ENCODE results near the gene NDUFB2. TPM values are rescaled to one million over a fixed set of nuclear protein-coding genes. Genes with fewer than 3 reads are reported as not detected.

NDUFB2 gene
- total RNA-seq = 100 to 1,000 TPM; 180 to 202 TPM
- 183 TPM for polyA plus RNA-seq (2013, experiment 1 of 2)
- polyA plus RNA-seq (2013, experiment 2 of 2) = 170 TPM
- long read RNA-seq, experiment 1, transcript NDUFB2-201 (4 exons, 504 nt) = major isoform, 90 of 105 reads
- long read RNA-seq, experiment 1, partial matches to known transcripts = 0 of 105 reads
- long read RNA-seq, experiment 1, other reads (novel, unspliced or antisense) = 10 of 105 reads
- long read RNA-seq, experiment 2, transcript NDUFB2-201 (4 exons, 504 nt) = major isoform, 129 of 139 reads
- long read RNA-seq, experiment 2, partial matches to known transcripts = 0 of 139 reads
- long read RNA-seq, experiment 2, other reads (novel, unspliced or antisense) = 7 of 139 reads
- long read RNA-seq, experiment 3, transcript NDUFB2-201 (4 exons, 504 nt) = major isoform, 48 of 54 reads
- long read RNA-seq, experiment 3, partial matches to known transcripts = 0 of 54 reads
- long read RNA-seq, experiment 3, other reads (novel, unspliced or antisense) = 5 of 54 reads
- long read RNA-seq, experiment 4, partial matches to known transcripts = 0 of 3 reads
- long read RNA-seq, experiment 4, other reads (novel, unspliced or antisense) = 0 of 3 reads

DNA sequence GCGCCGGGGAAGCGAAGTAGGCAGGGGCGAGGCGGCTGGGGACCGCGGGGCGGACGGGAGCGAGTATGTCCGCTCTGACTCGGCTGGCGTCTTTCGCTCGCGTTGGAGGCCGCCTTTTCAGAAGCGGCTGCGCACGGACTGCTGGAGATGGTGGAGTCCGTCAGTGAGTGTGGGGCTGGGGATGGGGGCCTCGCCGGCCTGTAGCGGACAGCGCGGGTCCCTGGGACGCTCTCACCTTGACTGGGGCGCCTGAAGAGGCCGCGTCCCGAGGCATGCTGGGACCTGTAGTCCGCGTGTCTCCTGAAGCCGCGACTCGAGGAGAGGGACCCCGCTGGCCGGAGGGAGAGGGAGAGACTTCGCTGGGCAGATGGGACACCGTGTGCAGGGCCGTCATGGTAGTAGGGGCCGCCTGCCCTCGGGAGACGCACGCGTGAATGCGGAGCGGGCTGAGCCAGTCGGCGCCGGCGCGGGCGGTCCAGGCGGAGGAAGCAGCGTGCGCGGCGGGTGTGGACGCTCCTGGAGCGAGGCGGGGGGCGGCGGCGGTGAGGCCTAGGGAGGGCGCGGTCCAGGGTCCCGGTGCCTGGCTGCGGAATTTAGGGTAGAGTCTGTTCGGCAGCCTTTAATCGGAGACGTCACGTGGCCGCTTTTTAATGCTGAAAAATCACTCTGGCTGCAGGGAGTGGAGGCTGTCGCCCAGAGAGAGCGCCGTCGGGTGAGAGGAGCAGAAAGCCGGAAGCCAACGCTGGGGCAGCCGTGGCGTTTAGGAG, at the start of gene NDUFB2:
Gene NDUFB2, plus strand, starts transcription at position 29 of the 767 bp plus-strand sequence. Its CDS starts 37 bp downstream, at position 66.
- Histone ChIP-seq H3K4me3 (ENCODE audit: low read length) (peak within 1 kb of the TSS; percentile 89), H3K4me1 (ENCODE audit: control insufficient read depth, insufficient read depth, low read length) (no peaks in the 10 kb centered on the region), H3K9ac (ENCODE audit: extremely low read depth, low read length, poor library complexity, severe bottlenecking) (peak within 1 kb of the TSS; percentile 50), H3K27ac (ENCODE audit: low read depth, low read length) (peak within 1 kb of the TSS; percentile 87), H3K36me3 (ENCODE audit: control insufficient read depth, insufficient read depth, low read length) (peaks cover 4% of the 10 kb centered on the region), H3K27me3 (ENCODE audit: control insufficient read depth, insufficient read depth, low read length, poor library complexity, severe bottlenecking) (no peaks in the 10 kb centered on the region), H3K9me3 (ENCODE audit: control insufficient read depth, low read length) (no peaks in the 10 kb centered on the region)
- WGBS, 2 experiments (ENCODE audit: insufficient coverage in 1 of 2, insufficient read length in 1 of 2) = 0% methylated on average over 23 to 82 of the region's 82 CpGs
- no peak for TF ChIP-seq CTCF (conservative IDR thresholded peaks at IDR 0.05)
- peak within 1 kb of the TSS; percentile 97 for H3K4me3 Mint-ChIP-seq
- no peaks in the 10 kb centered on the region for H3K27me3 Mint-ChIP-seq (ENCODE audit: insufficient read depth)
- peak within 1 kb of the TSS; percentile 99 for H3K27ac Mint-ChIP-seq
- peaks cover 19% of the 10 kb centered on the region for H3K4me1 Mint-ChIP-seq
- DNase-seq = peak; percentile 94
- no peaks in the 10 kb centered on the region for H3K9me3 Mint-ChIP-seq
- peaks cover 6% of the 10 kb centered on the region for H3K36me3 Mint-ChIP-seq (ENCODE audit: low read depth)

DNA sequence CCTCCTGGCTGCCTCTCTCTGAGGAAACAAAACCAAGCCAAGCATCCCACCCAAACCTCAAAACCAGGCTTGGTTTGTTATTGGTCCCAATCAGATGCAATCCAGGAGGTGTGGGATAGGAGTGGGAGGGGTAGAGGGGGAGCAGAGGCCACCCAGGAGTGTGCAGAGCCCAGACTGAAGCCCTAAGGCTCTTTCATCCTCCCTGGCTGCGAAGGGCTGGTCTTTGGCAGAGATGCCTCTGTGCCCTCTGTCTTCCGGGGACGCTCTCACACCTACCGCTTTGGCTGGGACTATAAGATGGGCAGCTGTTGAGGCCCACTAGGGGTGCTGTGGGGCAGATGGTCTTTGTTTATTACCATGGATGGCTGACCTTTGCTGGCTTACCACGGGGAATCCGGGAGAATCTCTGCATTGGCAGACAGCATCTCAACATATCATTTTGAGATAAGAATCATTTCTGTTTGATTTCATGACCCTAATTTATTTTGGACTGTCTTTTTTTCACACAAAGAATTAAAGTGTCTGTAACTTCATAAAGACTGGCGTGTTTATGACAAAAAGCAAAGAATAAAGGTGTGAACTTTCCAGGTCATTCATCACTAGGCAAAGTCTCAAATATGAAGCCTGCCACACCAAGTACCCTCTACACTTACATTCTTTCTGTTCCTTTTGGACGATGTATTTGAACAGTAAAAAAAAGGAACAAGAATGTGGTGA, 49.4 kb upstream of the NDUFB2 start:
- Histone ChIP-seq H3K9me3 (ENCODE audit: control insufficient read depth, low read length) (no peaks in the 10 kb centered on the region), H3K4me3 (ENCODE audit: low read length) (no peak overlapping the region), H3K9ac (ENCODE audit: extremely low read depth, low read length, poor library complexity, severe bottlenecking) (no peak overlapping the region), H3K36me3 (ENCODE audit: control insufficient read depth, insufficient read depth, low read length) (no peaks in the 10 kb centered on the region), H3K27me3 (ENCODE audit: control insufficient read depth, insufficient read depth, low read length, poor library complexity, severe bottlenecking) (peaks cover 2% of the 10 kb centered on the region), H3K27ac (ENCODE audit: low read depth, low read length) (no peak overlapping the region), H3K4me1 (ENCODE audit: control insufficient read depth, insufficient read depth, low read length) (peaks cover 3% of the 10 kb centered on the region)
- Mint-ChIP-seq H3K4me3 (no peak overlapping the region), H3K27me3 (ENCODE audit: insufficient read depth) (peaks cover 10% of the 10 kb centered on the region), H3K4me1 (peaks cover 13% of the 10 kb centered on the region), H3K9me3 (no peaks in the 10 kb centered on the region), H3K27ac (no peak overlapping the region), H3K36me3 (ENCODE audit: low read depth) (no peaks in the 10 kb centered on the region)
- peak; percentile 83 for TF ChIP-seq CTCF (conservative IDR thresholded peaks at IDR 0.05)
- WGBS, 2 experiments (ENCODE audit: insufficient coverage in 1 of 2, insufficient read length in 1 of 2) = 41 to 89% methylated on average over 1 to 8 of the region's 8 CpGs
- DNase-seq = peak; percentile 92

All from endodermal cell (in vitro differentiated cells).